ENCODE data around the gene FLNB.

- TF ChIP-seq POLR2A (IDR thresholded peaks at IDR 0.05) (no peak), CTCF (IDR thresholded peaks at IDR 0.05) (no peak)
Observed at GRCh38 chr3:58204720-58205119, 196.5 kb downstream of the FLNB start.
